ENCODE results near the gene LRFN2. TPM values are rescaled to one million over a fixed set of nuclear protein-coding genes. Genes with fewer than 3 reads are reported as not detected.

LRFN2 gene
- total and polyA plus RNA-seq, 2 of the 8 experiments (the other 6 are each of a cell fraction or from before 2014, with no cell fraction given): 2.3 TPM

DNA sequence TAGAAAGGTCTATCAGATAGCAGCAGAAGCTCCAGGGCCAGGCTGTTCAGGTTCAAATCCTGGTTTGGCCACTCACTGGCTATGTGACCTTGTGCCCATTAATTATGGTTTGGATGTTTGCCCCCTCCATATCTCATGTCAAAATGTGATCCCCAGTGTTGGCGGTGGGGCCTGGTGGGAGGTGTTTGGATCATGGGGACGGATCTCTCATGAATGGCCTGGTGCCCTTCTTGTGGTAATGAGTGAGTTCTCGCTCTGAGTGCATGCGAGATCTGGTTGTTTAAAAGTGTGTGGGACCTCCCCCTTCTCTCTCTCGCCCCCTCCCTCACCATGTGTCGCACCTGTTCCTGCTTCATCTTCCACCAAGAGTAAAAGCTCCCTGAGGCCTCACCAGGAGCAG lies 240.9 kb downstream of the LRFN2 start:
- Histone ChIP-seq H2AK5ac (ENCODE audit: low read depth, low read length) (no peak overlapping the region), H4K8ac (ENCODE audit: extremely low read depth, insufficient read depth, low read length) (no peak overlapping the region), H4K5ac (ENCODE audit: insufficient read length, low read depth, low read length) (no peak overlapping the region), H3K23ac (ENCODE audit: insufficient read length) (no peak overlapping the region), H2BK20ac (ENCODE audit: low read length) (no peak overlapping the region), H3K79me2 (ENCODE audit: control insufficient read depth in 1 of 2, insufficient read depth in 2 of 2, low read length in 2 of 2) (peaks cover 0 to 4% of the 10 kb centered on the region in 2 experiments; a peak in 2 of 4 replicates), H4K20me1 (replicated peaks in 1 of 2; ENCODE audit: control insufficient read depth in 1 of 2, insufficient read depth in 2 of 2, low read length in 2 of 2) (peaks cover 0 to 8% of the 10 kb centered on the region in 2 experiments), H3K4me3 (ENCODE audit: extremely low read depth in 1 of 4, insufficient read depth in 2 of 4, low read depth in 3 of 4, low read length in 4 of 4) (no peak overlapping the region), H3K23me2 (ENCODE audit: low read depth, low read length) (peaks cover 10% of the 10 kb centered on the region), H3K9me3 (ENCODE audit: insufficient read depth in 2 of 2, low read depth in 1 of 2, low read length in 1 of 2) (no peaks in the 10 kb centered on the region), H3K36me3 (ENCODE audit: control insufficient read depth in 2 of 4, insufficient read depth in 4 of 4, low read length in 3 of 4) (no peaks in the 10 kb centered on the region; a peak in 1 of 8 replicates), H3K18ac (ENCODE audit: extremely low read depth, low read length) (no peak overlapping the region), H2BK120ac (replicated peaks; ENCODE audit: low read depth, low read length) (no peak overlapping the region), H3K4ac (replicated peaks; ENCODE audit: insufficient read length, low read depth, low read length) (no peak overlapping the region), H3K4me1 (replicated peaks in 1 of 4; ENCODE audit: control insufficient read depth in 3 of 4, insufficient read depth in 4 of 4, low read length in 3 of 4) (peaks cover 9 to 49% (median 32%) of the 10 kb centered on the region in 4 experiments), H4K91ac (replicated peaks; ENCODE audit: insufficient read length, low read length) (no peak overlapping the region), H2BK5ac (ENCODE audit: low read depth, low read length) (no peak overlapping the region), H2BK15ac (ENCODE audit: low read length) (no peak overlapping the region), H3K79me1 (ENCODE audit: low read depth, low read length) (no peaks in the 10 kb centered on the region), H3K14ac (ENCODE audit: insufficient read length) (no peak overlapping the region), H2AFZ (ENCODE audit: low read length) (no peak overlapping the region), H3K4me2 (ENCODE audit: insufficient read depth in 1 of 2, low read depth in 2 of 2, low read length in 2 of 2) (no peak overlapping the region), H3K56ac (replicated peaks; ENCODE audit: insufficient read length, low read depth, low read length) (no peak overlapping the region), H2BK12ac (ENCODE audit: low read depth, low read length) (no peak overlapping the region), H3K9ac (replicated peaks in 1 of 4; ENCODE audit: extremely low read depth in 1 of 4, low read depth in 3 of 4, low read length in 3 of 4) (no peak overlapping the region), H3K27me3 (replicated peaks in 1 of 4; ENCODE audit: control insufficient read depth in 3 of 4, extremely low read depth in 1 of 4, insufficient read depth in 3 of 4, low read length in 3 of 4) (peaks cover 0 to 2% (median 0%) of the 10 kb centered on the region in 4 experiments; a peak in 1 of 7 replicates), H3K27ac (ENCODE audit: low read depth, low read length) (no peak overlapping the region)
- ChIA-PET POLR2A (ENCODE audit: partially characterized antibody) (interaction anchor here (1.9 kb wide), 1 partner anchor 13 kb away, joined by 6 read pairs; no protein-coding TSS in a partner anchor), CTCF (ENCODE audit: partially characterized antibody) (interaction anchor here (0.6 to 8.5 kb wide), 5 partner anchors 17 to 649 kb away, joined by 3 to 88 read pairs (median 3); no protein-coding TSS in a partner anchor)
- peak in 1 of 2 experiments; percentile 24 for DNase-seq (ENCODE audit: low read depth in 1 of 2, low spot score in 2 of 2)
- no peak for FAIRE-seq
- WGBS, 2 experiments (ENCODE audit: extremely low coverage in 1 of 2, insufficient coverage in 1 of 2, insufficient read length in 1 of 2, insufficient replicate concordance in 2 of 2, low coverage in 1 of 2, low lambda C conversion rate in 2 of 2, missing lambda C conversion rate in 1 of 2): 82% methylated on average over 6 of the region's 6 CpGs; no CpG with 5 or more reads in 1 of the 2 experiments
- TF ChIP-seq CBX8 (IDR thresholded peaks at IDR 0.05; ENCODE audit: borderline replicate concordance, low read depth, low read length): no peak
- no peak for TF ChIP-seq CREB1 (IDR thresholded peaks at IDR 0.05)
- TF ChIP-seq BACH1 (IDR thresholded peaks at IDR 0.05; ENCODE audit: low read length): no peak
- TF ChIP-seq SIRT6 (IDR thresholded peaks at IDR 0.05; ENCODE audit: low read length): no peak
- no peak for TF ChIP-seq RBBP5 (IDR thresholded peaks at IDR 0.05; ENCODE audit: borderline replicate concordance, low read depth, low read length)
- no peak for TF ChIP-seq TAF1 (IDR thresholded peaks at IDR 0.05; ENCODE audit: low read depth, low read length)
- TF ChIP-seq JUND (IDR thresholded peaks at IDR 0.05; ENCODE audit: low read length): no peak
- TF ChIP-seq FOSL1 (IDR thresholded peaks at IDR 0.05; ENCODE audit: insufficient read depth, low read depth, low read length): no peak
- no peak for TF ChIP-seq RFX5 (IDR thresholded peaks at IDR 0.05; ENCODE audit: borderline replicate concordance, low read depth, low read length)
- no peak for TF ChIP-seq BCL11A (IDR thresholded peaks at IDR 0.05; ENCODE audit: low read depth in 2 of 2, low read length in 2 of 2)
- TF ChIP-seq POLR2AphosphoS5 (IDR thresholded peaks at IDR 0.05; ENCODE audit: low read depth, low read length): no peak
- no peak for TF ChIP-seq MAFK (IDR thresholded peaks at IDR 0.05; ENCODE audit: low read depth, low read length)
- no peak for TF ChIP-seq CHD1 (IDR thresholded peaks at IDR 0.05; ENCODE audit: low read depth, low read length)

All from H1 (cell line).